Head of caudate nucleus (tissue), 42 donors: Measurements from ENCODE around the gene PCDHGA12.
"Not testable (repeated sequence)": the region's sequence is repeated elsewhere in the genome, so short reads cannot be mapped to it uniquely, and the experiment has no call there.

Source experiments
- DNase-seq, 42 donors: peaks; one replicate each; pipeline versions ENCODE4 v3.0.0 to v3.0.0-alpha.2; 2020 to 2021; ENCODE audit warnings: mixed read lengths in 7 of 42
- intact Hi-C: fragments of 100-400 bp; cut with DNase I; formaldehyde crosslinking; loops from one replicate; pipeline ENCODE4 v1.15.0; 2022

PCDHGA12 gene

DNA sequence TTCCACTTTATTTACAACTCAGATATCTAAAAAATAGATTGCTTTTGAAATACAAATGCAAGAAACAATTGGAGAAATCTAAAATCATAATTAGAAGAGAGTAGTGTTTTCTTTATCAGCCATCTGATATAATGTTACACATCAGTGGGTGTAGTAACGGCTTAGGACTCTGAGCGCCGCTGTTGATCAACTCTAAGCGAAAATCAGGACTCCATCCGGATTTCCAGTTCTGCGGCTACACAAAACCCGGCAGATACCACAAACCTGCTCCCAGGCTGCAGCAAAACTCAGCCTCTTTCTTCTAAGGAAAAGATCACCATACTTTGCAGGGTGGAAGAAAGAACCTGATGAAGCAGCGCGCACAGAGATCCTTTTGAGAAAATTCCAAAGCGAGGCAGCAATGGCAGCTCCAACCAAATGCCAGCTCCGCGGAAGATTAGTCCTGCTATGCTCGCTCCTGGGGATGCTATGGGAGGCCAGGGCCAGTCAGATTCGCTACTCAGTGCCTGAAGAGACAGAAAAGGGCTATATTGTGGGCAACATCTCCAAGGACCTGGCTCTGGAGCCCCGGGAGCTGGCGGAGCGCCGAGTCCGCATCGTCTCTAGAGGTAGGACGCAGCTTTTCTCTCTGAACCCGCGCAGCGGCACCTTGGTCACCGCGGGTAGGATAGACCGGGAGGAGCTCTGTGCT is 27.6 kb upstream of the PCDHGA12 start, which contains the start of gene PCDHGA9:
PCDHGA9 (plus strand) TSS at position 226 of the 691 bp plus-strand sequence; CDS start at position 401, 175 bp downstream.
- intact Hi-C loops: no loop called here
- peak in 14 of 42 donors; percentile 13 to 70 (median 34) for DNase-seq

DNA sequence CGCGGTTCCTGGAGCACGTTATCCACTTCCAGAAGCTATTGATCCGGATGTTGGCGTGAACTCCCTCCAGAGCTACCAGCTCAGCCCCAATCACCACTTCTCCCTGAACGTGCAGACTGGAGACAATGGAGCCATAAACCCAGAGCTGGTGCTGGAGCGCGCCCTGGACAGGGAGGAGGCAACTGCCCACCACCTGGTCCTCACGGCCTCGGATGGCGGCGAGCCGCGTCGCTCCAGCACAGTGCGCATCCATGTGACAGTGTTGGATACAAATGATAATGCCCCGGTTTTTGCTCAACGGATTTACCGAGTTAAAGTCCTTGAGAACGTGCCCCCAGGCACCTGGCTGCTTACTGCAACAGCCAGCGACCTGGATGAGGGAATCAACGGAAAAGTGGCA is 26.9 kb upstream of the PCDHGA12 start:
- peak in 1 of 42 donors; percentile 18 for DNase-seq
- intact Hi-C loops: no loop called here

DNA sequence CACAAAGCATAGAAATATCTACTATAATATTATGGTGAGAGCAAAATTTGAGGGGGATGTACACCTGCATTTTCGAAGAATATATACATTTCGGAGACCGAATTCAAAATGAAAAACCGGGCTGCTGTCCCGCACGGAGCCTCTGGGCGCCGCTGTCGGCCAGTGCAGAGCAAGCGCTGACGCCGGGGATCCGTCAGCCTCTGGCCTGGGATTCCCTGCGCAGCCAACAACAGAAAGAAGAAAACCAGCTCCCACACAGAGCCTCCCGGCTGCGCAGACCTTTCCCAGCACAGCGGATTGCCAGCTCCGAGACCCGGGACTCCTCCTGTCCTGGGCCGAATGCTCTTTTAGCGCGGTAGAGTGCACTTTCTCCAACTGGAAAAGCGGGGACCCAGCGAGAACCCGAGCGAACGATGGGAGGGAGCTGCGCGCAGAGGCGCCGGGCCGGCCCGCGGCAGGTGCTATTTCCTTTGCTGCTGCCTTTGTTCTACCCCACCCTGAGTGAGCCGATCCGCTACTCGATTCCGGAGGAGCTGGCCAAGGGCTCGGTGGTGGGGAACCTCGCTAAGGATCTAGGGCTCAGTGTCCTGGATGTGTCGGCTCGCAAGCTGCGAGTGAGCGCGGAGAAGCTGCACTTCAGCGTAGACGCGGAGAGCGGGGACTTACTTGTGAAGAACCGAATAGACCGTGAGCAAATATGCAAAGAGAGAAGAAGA is 22.4 kb upstream of the PCDHGA12 start, which contains the start of gene PCDHGB6:
PCDHGB6 (plus strand) TSS at position 232 of the 716 bp plus-strand sequence; CDS start at position 414, 182 bp downstream.
- DNase-seq: peak in 3 of 42 donors; percentile 36 to 55 (median 45)
- intact Hi-C loops: not testable (repeated sequence)

- DNase-seq: peak in 1 of 42 donors; percentile 31
- intact Hi-C loops: loop anchor here (10.0 kb wide), 1 partner anchor 145 kb away; no protein-coding TSS in a partner anchor
Observed at GRCh38 chr5:141409598-141410306, 20.6 kb upstream of the PCDHGA12 start.

- no peak for DNase-seq
- intact Hi-C loops: loop anchor here (10.0 kb wide), 1 partner anchor 143 kb away; no protein-coding TSS in a partner anchor
Observed at GRCh38 chr5:141411575-141411974, 18.7 kb upstream of the PCDHGA12 start.

GRCh38 chr5:141412854-141413539 is 17.3 kb upstream of the PCDHGA12 start, which contains the start of gene PCDHGA10:
PCDHGA10 (plus strand) TSS chr5:141412987; CDS start chr5:141413176, 189 bp downstream.
- DNase-seq: peak in 10 of 42 donors; percentile 15 to 68 (median 36)
- intact Hi-C loops: loop anchor here (10.0 kb wide), 1 partner anchor 142 kb away; no protein-coding TSS in a partner anchor

GRCh38 chr5:141413540-141414069 is 16.7 kb upstream of the PCDHGA12 start:
- intact Hi-C loops: loop anchor here (10.0 kb wide), 1 partner anchor 141 kb away; no protein-coding TSS in a partner anchor
- DNase-seq: peak in 1 of 42 donors; percentile 19

GRCh38 chr5:141414548-141415274 is 15.6 kb upstream of the PCDHGA12 start:
- not testable (repeated sequence) for DNase-seq
- intact Hi-C loops: loop anchor here (10.0 kb wide), 1 partner anchor 140 kb away; no protein-coding TSS in a partner anchor

DNA sequence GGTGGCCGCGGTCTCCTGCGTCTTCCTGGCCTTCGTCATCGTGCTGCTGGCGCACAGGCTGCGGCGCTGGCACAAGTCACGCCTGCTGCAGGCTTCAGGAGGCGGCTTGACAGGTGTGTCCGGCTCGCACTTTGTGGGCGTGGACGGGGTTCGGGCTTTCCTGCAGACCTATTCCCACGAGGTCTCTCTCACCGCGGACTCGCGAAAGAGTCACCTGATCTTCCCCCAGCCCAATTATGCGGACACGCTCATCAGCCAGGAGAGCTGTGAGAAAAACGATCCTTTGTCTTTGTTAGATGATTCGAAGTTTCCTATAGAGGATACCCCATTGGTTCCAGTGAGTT is 15.1 kb upstream of the PCDHGA12 start:
- DNase-seq: peak in 1 of 42 donors; percentile 27
- intact Hi-C loops: loop anchor here (10.0 kb wide), 1 partner anchor 140 kb away; no protein-coding TSS in a partner anchor

DNA sequence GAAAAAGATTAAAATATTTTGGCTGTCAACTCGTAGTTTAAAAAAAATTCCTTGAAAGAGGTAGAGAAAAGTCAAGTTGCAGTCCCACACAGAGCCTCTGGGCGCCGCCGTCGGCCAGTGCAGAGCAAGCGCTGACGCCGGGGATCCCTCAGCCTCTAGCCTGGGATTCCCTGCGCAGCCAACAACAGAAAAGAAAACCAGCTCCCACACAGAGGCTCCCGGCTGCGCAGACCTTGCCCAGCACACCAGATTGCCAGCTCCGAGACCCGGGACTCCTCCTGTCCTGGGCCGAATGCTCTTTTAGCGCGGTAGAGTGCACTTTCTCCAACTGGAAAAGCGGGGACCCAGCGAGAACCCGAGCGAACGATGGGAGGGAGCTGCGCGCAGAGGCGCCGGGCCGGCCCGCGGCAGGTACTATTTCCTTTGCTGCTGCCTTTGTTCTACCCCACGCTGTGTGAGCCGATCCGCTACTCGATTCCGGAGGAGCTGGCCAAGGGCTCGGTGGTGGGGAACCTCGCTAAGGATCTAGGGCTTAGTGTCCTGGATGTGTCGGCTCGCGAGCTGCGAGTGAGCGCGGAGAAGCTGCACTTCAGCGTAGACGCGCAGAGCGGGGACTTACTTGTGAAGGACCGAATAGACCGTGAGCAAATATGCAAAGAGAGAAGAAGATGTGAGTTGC is 12.7 kb upstream of the PCDHGA12 start, which contains the start of gene PCDHGB7:
PCDHGB7 (plus strand) TSS at position 184 of the 679 bp plus-strand sequence; CDS start at position 367, 183 bp downstream.
- peak in 40 of 42 donors; percentile 22 to 75 (median 50) for DNase-seq
- intact Hi-C loops: loop anchor here (10.0 kb wide), 1 partner anchor 137 kb away; no protein-coding TSS in a partner anchor

DNA sequence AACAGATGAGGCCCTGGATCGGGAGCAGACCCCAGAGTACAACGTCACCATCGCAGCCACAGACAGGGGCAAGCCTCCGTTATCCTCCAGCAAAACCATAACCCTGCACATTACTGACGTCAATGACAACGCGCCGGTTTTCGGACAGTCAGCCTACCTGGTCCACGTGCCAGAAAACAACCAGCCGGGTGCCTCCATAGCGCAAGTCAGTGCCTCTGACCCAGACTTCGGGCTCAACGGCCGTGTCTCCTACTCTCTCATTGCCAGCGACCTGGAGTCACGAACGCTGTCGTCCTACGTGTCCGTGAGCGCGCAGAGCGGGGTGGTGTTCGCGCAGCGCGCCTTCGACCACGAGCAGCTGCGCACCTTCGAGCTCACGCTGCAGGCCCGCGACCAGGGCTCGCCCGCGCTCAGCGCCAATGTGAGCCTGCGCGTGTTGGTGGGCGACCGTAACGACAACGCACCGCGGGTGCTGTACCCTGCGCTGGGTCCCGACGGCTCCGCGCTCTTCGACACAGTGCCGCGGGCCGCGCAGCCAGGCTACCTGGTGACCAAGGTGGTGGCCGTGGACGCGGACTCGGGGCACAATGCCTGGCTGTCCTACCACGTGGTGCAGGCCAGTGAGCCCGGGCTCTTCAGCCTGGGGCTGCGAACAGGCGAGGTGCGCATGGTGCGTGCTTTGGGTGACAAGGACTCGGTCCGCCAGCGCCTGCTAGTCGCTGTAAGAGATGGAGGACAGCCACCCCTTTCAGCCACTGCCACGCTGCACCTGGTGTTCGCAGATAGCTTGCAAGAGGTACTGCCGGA is 11.0 kb upstream of the PCDHGA12 start:
- intact Hi-C loops: loop anchor here (10.0 kb wide), 1 partner anchor 136 kb away; no protein-coding TSS in a partner anchor
- DNase-seq: peak in 1 of 42 donors; percentile 21

DNA sequence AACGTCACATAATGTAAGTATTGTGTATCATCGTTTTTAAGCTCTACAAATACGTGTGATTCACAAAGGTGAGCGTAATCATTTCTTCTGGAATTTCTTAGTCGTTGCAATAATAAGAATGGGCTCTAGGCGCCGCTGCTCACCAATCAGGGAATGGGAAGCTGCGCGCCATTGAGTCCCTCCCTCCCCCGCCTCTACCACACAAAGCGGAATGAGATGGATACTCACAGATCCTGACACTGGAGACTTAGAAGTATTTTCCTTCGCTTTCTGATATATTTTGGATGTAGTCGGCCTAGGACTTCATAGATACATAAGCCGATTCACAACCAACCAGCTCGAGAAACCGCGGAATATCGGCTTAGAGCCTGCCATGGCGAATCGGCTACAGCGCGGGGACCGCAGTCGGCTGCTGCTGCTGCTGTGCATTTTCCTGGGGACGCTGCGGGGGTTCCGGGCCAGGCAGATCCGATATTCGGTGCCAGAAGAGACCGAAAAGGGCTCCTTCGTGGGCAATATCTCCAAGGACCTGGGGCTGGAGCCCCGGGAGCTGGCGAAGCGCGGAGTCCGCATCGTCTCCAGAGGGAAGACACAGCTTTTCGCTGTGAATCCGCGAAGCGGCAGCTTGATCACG is 9.3 kb upstream of the PCDHGA12 start, which contains the start of gene PCDHGA11:
PCDHGA11 (plus strand) TSS at position 197 of the 634 bp plus-strand sequence; CDS start at position 374, 177 bp downstream.
- peak in 4 of 42 donors; percentile 30 to 55 (median 45) for DNase-seq
- intact Hi-C loops: loop anchor here (10.0 kb wide), 1 partner anchor 104 kb away; no protein-coding TSS in a partner anchor

- DNase-seq: peak in 1 of 42 donors; percentile 13
- intact Hi-C loops: loop anchor here (10.0 kb wide), 1 partner anchor 103 kb away; no protein-coding TSS in a partner anchor
Observed at GRCh38 chr5:141421489-141421855, 8.8 kb upstream of the PCDHGA12 start.

GRCh38 chr5:141422742-141423291 is 7.5 kb upstream of the PCDHGA12 start:
- intact Hi-C loops: loop anchor here (10.0 kb wide), 1 partner anchor 102 kb away; no protein-coding TSS in a partner anchor
- peak in 1 of 42 donors; percentile 15 for DNase-seq
